GM21723 (cell line): Measurements from ENCODE around the gene KCNAB1.
"Not testable (repeated sequence)": the region's sequence is repeated elsewhere in the genome, so short reads cannot be mapped to it uniquely, and the experiment has no call there.

Experiments used
- ATAC-seq: cut with Tn5 transposase; IDR thresholded peaks from one replicate; pipeline ENCODE4 v1.9.1; 2021; ENCODE audit warnings: mild to moderate bottlenecking, moderate library complexity; ENCODE audit not compliant: unreplicated experiment

Gene KCNAB1

DNA sequence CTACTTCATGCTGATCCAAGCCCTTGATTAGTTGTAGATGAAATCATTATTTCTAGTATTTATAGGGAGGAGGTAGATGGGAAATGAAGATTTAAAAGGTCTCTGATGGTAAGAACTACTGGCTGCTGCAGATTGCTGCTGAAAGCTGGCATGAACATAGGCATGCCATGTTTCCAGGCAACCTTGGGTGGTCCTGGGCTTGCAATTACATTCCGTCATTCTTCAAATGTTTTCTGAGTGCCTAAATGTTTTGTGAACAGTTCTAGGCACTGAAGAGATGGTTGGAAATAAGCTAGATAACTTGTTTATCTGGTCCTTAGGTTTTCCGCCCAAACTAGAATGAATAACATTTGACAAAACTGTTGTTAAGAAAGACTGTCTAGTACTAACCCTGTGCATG, 95.8 kb downstream of the KCNAB1 start:
- ATAC-seq: no peak

DNA sequence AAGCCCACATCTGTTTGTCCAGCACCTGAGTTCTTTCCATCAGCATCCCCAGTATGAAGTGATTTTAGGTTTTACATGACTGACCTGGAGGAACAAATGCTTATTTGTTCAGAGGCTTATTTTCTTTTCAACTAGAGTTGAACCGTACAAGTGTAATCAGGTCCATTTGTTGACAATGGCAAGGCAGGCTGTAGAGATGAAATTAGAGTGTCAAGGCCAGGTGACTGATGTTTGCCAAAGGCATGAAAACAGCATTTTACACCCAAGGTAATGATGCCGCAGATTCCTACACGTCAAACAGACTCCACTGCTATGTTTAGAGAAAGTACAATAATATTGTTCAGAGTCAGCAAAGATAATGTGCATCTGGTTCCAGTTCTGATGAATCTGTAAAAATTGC, 96.5 kb downstream of the KCNAB1 start:
- no peak for ATAC-seq

DNA sequence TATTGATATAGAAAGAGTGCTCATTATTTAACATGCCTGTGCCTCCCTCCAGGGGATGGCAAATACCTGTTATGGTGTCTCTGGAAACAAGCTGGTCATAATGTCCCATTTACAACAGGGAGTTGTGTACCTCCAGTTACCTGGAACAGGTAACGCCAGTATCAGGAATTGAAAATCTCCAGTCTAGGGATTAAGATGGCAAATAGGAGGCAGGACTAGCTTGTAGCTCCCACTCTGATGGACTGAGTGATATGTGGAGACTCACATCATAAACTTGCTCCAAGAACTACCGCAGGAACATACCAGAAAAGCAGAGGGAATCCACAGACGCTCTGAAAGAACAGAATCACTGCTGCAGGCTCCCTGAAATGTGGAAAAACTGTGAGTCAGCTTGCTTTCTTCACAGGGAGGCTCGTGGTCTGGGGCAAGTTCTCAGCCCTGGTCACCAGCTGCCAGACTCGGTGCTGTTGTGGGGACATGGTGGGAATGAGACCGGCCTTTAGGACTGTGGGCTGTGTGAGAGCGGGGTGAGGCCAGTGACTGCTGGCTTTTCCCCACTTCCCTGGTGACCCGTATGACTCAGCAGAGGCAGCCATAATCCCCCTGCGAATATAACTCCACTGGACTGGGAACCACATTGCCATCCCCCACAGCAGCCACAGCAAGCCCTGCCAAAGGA, 97.4 kb downstream of the KCNAB1 start:
- no peak for ATAC-seq

DNA sequence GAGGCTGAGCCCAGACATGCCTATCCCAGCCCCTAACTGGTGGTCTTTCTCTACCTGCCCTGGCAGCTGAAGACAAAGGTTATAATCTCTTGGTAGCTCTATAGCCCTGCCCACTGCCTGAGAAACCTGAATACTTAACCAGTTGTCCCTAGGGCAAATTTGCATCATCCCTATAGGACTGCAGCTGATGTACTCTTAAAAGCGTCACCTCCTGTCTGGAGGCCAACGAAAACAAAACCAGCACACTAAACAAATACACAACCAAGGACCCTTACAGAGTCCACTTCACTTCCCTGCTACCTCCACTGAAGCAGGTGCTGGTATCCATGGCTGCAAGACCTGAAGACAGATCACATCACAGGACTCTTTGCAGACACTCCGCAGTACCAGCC, 98.0 kb downstream of the KCNAB1 start:
- no peak for ATAC-seq

DNA sequence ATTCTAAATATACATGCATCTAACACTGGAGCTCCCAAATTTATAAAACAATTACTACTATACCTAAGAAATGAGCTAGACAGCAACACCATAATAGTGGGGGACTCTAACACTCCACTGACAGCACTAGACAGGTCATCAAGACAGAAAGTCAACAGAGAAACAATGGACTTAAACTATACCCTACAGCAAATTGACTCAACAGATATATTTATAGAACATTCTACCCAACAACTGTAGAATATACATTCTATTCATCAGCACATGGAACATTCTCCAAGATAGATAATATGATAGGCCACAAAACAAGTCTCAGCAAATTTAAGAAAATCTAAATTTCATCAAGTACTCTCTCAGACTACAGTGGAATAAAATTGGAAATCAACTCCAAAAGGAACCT, 102.0 kb downstream of the KCNAB1 start:
- not testable (repeated sequence) for ATAC-seq

DNA sequence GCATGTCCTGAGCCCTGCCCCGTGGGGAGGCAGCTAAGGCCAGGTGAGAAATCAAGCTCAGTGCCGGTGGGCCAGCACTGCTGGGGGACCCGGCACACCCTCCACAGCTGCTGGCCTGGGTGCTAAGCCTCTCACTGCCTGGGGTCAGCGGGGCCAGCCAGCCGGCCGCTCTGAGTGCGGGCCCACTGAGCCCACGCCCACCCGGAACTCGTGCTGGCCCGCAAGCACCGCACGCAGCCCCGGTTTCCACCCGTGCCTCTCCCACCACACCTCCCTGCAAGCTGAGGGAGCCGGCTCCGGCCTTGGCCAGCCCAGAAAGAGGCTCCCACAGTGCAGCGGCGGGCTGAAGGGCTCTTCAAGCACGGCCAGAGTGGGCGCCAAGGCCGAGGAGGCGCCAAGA, 103.7 kb downstream of the KCNAB1 start:
- ATAC-seq: not testable (repeated sequence)

DNA sequence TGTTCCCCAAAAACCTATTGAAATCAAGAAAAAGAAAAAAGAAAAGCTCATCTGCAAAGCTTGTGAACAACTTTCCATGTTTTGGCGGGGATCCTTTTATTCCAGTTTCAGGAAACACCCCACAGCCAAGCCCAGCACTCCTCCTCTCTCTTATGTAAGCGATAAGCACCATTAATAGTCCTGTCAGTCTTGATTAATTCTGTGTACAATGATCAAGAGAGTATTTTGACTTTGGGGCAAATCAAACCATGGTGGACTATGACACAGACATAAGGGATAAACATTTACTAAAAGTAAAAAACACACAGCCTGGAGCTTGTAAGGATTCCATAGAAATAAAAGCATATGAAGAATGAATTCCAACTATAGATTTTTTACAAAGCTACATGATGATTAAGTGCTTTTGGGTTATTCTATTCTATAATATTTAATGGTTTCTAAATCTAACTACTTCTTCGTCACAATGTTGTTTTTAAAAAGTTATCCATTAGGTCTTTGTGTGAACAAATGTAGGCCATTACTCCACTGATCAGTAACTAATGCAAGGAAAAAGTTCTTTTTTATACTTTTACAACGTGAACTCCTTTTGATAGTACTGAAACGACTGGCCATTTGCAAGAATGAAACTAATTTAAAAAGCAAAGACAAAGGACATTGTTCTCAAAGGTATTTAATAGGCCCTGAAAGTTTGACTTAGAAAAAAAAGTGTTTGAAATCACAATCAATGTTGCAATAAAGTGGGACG, 106.5 kb downstream of the KCNAB1 start:
- ATAC-seq: no peak

DNA sequence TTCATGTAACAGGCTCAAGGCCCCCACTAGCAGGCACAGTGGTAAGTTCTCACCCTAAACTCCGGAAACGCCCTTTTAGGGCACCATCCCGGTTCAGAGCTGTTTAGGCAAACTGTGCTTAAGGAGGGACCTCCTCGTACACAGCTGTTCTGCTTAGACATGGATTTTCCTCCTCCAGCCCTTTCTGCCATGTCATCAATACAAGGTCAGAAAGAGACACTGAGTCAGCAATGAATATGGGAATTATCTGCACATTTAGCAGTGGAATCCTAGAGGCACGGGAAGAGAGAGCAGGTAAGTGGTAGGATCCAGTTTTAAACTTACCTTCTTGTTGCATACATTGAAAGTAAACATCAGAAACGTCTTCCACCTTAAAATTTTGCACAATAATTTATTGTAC, 107.3 kb downstream of the KCNAB1 start:
- no peak for ATAC-seq

DNA sequence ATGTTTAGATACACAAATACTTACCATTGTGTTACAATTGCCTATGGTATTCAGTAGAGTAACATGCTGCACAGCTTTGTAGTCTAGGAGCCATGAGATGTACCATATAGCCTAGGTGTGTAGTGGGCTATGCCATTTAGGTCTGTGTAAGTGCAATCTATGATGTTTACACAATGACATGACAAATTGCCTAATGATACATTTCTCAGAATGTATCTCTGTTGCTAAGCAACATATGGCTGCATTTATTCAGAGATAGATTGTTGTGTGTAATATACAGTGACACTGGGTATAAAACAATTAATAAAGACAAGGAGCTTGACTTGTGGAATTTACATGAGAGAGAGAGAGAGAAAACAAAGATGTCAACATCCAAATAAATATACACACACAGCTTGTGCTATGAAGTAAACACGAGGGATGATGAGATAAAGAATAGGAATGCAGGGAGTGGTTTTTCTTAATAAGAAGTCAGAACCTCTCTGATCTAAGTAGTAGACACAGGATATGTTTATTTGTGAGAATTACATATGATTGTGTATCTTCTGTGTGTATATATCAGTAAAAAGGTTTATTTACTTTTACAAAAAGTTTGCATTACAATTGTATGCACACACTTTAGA, 110.0 kb downstream of the KCNAB1 start:
- ATAC-seq: no peak

DNA sequence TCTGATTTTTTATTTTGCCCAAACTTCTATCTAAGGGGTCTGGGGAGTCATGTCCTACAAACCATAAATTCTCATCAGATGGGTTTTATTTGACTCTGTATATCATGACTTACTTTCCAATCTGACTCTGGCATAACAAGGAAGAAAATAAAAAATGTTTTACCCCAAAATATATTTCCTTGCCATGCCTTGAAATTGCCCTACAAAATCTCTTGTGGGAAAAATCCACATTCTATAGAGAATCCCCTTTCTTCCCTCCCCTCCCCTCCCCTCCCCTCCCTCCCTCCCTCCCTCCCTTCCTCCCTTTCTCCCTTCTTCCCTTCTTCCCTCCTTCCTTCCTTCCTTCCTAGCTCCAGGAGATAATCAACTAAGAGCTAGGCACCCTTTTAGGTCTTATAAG, 110.8 kb downstream of the KCNAB1 start:
- ATAC-seq: not testable (repeated sequence)

DNA sequence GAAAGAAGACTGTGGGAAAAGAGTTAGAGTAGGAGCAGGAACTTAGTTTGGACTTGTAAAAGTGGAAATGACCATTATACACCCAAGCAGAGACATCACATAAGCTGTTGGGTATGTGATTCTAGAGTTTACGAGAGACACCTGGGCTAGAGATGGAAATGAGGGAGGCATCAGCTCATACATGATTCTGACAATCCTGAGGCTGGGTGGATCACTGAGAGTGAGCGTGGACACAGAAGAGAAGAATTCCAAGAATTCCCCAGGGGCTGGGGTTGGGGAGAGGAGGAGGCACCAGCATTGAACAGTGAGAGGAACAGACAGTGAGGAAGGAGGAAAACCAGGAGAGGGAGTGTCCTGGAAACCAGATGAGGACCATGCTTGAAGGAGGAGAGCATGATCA, 113.5 kb downstream of the KCNAB1 start:
- ATAC-seq: no peak

DNA sequence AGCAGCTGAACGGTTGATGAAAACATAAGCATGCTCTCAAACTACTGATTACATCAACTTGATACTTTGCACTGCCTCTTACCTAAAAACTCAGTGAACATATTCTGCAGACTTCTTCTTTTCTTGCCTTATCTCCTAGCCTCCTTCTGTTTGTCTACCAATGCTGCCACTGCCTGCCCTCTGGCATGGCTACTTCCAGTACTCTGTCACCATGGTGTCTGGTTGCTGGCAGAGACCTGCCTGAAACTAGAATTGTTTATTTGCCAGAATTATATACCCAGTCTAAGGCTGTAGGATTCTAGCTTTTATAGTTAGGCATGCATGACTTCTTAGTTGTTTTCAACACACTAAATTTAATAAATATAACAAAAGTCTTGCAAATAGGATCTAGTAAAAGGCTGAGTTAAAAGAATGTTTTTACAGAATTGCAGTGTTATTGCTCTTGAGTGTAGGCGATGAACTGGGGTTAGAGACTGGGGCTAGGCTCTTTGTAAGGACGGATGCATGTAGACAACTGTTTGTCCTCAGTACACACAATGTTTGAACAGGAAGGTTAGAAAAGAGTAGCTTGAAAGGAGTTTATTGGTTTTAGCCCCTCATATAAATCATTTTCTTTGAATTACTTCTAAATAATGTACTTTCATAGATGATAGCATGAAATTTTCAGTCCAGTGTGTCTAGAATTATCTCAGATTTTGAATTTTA, 116.3 kb downstream of the KCNAB1 start:
- ATAC-seq: no peak

DNA sequence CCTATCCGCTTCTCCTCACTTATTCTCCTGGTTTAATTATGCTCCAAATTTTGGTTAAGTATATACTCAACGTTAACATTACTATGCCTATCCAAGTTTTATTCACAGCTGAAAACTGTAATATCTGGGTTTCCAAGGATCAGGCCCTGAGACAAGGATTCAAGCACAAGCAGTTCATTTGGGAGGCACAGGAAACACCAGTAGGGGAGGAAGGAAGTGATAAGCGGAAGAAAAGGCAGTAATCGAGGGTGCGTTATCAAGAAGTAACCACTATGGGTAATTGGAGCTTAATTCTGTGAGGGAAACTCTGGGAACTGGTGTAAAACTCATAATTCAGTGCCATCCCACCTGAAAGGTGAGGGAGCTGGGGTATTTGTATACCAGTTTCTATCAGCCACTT, 120.3 kb downstream of the KCNAB1 start:
- ATAC-seq: no peak

DNA sequence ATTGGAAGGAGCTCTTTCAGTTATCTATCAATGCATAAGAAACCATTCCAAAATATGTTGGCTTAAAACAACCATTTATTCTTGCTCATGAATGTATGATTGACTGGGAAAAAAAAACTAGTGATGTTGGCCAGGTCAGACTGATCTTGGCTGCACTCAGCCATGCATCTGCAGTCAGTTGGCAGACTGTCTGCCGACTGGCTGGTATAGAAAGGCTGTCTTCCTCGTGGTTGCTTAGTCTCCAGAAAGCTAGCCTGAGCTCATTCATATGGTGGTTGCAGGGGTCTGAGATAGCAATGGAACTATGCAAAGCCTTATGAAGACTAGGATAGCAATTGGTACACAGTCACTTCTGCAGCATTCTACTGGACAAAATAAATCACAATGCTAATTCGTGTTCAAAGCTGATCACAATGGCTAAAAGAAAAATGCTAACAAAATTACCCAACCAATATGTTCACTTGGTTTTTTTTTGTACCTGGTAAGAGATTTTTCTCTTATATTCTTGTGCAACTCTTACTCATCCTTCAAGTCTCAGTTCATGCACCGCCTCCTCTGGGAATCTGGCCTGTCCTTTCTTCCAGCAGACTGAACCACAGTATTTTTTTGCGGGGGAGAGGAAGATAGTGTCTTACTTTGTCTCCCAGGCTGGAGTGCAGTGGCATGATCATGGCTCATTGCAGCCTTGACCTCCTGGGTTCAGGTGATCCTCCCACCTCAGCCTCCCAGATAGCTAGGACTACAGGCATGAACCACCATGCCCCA, 126.8 kb downstream of the KCNAB1 start:
- no peak for ATAC-seq

DNA sequence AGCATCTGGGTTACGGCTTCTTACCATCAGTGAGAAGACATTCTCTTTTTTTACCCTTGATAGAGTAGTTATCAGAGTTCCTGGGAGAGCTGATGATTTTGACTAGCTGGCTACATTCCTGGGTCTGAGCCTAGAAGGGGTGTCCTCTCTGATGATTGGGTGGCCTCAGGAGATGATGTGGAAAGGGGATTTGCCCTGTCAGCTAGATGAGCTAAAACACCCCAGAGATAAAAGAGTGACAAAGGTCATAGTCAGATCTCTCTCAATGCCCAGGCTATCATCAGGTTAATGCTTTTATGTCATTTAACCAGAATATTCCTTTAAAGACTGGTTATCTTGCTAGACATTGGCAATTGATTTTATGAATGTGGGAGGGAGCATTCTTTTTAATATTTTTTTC, 130.2 kb downstream of the KCNAB1 start:
- ATAC-seq: no peak

DNA sequence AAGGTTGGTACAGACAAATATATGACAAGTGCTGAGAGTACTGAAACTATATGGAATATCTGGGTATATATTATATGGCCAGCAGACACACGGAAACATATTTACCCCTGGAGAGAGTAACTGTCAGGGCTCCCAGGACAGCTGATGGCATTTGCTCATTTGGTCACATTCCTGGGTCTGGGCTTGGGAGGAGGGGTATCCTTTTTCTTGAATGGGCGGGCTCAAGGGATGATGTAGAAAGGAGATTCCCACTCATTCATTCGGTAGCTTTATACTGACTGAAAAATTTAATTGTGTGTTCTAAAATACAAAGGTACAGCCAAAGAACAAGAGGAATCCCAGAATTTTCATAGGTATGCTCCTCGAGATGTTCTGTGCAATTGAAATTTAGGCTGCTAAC, 131.0 kb downstream of the KCNAB1 start:
- no peak for ATAC-seq

DNA sequence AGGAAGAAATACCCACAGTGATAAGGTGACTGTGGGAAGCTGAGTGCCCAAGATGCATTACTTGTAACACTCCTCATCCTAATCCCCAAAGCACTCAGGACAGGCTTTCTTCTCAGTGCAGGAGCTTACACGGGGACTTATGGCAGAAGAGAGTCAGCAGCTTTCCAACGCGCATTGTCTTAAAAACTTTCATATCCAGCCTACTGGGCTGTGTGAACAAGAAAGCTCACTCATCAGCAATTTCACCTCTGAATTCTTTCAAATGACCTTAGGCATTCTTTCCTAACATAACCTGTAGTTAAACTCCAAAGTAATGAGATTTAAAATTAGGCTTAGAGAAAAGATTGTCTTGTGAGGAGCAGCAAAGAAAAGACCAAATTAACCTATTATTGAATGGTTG, 132.3 kb downstream of the KCNAB1 start:
- no peak for ATAC-seq

DNA sequence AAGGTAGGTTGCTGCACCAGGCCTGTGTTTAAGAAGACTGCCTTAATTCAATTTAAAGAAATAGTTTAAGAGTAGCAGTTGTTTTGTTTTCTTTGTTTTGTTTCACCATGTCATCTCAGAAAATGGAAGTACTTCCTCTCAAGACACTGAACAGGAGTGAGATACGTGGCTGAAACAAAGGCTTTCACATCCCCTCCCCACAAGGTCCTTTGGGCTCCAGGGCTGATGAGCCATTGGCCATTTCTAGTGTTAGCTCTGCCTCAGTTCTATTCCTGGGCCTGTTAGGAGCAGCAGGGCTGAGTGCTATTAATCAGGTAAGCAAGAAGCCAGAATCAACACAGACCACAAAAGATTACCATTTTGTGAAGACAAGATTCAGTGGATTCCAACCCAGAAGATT, 132.8 kb downstream of the KCNAB1 start:
- peak; percentile 80 for ATAC-seq

DNA sequence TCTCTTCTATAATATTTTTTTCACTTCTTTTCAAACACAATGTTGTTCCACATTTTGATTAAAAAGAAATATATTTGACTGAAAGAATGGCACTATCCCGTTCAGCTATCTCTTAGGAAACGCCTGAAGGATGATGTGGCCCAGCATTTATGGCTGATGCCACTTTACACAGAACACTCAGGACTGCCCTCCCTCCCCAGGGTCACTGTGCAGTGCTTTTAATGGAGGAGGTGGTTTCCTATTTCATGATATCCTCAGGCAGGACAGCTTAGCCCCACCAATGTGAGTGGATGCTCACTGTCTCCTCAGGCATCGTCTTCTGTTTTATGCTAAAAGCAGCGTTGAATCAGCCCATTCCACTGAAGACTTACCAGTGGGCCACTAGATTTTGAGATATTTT, 135.9 kb downstream of the KCNAB1 start:
- no peak for ATAC-seq

DNA sequence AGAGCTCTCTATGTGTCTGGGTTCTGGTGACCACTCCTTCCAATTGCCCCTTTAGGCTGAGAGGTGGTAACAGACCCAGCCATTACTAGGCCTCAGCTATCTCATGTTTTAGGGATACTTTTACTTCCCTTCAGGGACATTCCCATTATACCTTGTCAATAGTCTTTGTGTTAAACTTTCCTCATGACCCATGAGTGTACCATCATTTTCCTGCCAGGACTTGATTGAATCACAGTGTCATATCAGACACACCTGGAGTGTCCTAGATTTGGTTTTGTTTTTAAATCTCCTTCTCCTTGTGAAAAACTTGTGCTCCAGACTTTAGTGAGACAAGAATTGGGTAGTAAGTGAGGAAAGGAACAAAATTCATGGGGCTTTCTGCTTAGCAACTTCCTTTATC, 136.6 kb downstream of the KCNAB1 start:
- no peak for ATAC-seq

DNA sequence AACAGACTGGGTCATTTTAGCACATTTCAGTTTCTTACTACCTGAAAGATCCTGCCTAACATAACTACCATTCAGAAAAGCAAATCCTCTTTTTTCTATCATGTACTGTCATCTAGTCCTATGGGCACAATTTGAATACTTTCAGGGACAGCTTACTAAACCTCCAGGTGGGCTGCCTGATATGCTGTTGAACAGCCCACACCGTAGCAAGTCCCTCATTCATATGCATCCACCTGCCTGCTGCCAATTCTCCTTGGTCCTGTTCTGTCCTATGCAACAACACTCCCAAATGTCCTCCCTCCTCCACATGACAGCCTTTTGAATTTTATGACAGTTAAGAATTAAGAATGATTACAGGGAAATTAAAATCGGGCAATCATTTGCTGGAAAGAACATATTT, 137.9 kb downstream of the KCNAB1 start:
- no peak for ATAC-seq
